HEK293T (cell line): ENCODE results near the gene EPHX1.

Experiments used
- BHLHE40 ChIP-seq: fragments of 450-650 bp; IDR thresholded peaks from 2 replicates; pipeline ENCODE4 v1.6.1; 2016; ENCODE audit warnings: mild to moderate bottlenecking, moderate library complexity, borderline replicate concordance
- FOXK2 ChIP-seq: fragments of 450-650 bp; IDR thresholded peaks from 2 replicates; pipeline ENCODE4 v1.6.1; 2016; ENCODE audit warnings: mild to moderate bottlenecking
- FOXM1 ChIP-seq: fragments of 450-650 bp; IDR thresholded peaks from 2 replicates; pipeline ENCODE4 v1.6.1; 2017; ENCODE audit warnings: mild to moderate bottlenecking, borderline replicate concordance
- HDGF ChIP-seq: fragments of 450-650 bp; IDR thresholded peaks from 2 replicates; pipeline ENCODE4 v1.6.1; 2017; ENCODE audit warnings: antibody characterized with exemption, borderline replicate concordance
- L3MBTL2 ChIP-seq: fragments of 450-650 bp; conservative IDR thresholded peaks from 2 replicates; pipeline ENCODE4 v1.6.1; 2016; ENCODE audit warnings: mild to moderate bottlenecking
- NFRKB ChIP-seq: fragments of 450-650 bp; IDR thresholded peaks from 2 replicates; pipeline ENCODE4 v1.6.1; 2016; ENCODE audit warnings: mild to moderate bottlenecking, moderate library complexity
- SP1 ChIP-seq: fragments of 450-650 bp; IDR thresholded peaks from 2 replicates; pipeline ENCODE4 v1.6.1; 2017
- SUZ12 ChIP-seq: fragments of 450-650 bp; IDR thresholded peaks from 2 replicates; pipeline ENCODE4 v1.6.1; 2016; ENCODE audit warnings: mild to moderate bottlenecking
- TARDBP ChIP-seq: fragments of 450-650 bp; IDR thresholded peaks from 2 replicates; pipeline ENCODE4 v1.6.1; 2016

DNA sequence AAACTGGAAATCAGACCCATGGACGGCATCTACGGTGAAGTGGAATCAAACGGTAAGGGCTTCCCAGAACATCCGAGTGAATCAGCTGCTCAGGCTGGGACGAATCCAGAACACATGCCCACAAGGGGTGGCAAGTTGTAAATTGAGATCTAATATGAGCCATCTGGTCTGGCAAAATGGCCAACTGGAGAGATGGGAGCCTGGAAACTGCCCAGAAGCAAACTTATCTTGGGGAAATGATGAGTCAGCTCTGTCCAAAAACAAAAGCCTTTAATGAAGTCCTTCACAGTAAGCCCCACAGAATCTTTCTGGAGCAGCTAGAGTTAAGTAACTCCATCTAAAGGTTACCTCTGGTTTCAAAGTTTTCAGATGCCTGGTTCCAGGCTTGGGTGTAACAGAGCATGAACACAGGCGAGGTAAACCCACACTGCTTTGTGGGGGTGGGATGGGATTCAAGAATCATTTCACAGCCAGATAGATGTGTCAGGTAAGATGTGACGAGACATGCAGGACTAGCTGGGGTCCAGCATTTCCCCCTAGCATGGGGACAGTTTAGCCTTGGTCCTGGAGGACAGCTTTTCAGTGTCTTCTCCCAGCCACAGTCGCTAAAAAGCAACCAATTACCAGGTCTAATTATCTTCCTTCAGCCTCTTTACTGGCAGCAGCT, 42.8 kb upstream of the EPHX1 start:
- TF ChIP-seq SP1 (no peak), SUZ12 (no peak), HDGF (no peak), TARDBP (no peak), FOXK2 (no peak), BHLHE40 (no peak), L3MBTL2 (no peak), NFRKB (no peak), FOXM1 (no peak)
